Measurements from ENCODE around the gene EPB41L3. TPM values are rescaled to one million over a fixed set of nuclear protein-coding genes. Genes with fewer than 3 reads are reported as not detected.

The EPB41L3 gene
- polyA plus RNA-seq, 1 donor from 2014 or later = 19.6 TPM

DNA sequence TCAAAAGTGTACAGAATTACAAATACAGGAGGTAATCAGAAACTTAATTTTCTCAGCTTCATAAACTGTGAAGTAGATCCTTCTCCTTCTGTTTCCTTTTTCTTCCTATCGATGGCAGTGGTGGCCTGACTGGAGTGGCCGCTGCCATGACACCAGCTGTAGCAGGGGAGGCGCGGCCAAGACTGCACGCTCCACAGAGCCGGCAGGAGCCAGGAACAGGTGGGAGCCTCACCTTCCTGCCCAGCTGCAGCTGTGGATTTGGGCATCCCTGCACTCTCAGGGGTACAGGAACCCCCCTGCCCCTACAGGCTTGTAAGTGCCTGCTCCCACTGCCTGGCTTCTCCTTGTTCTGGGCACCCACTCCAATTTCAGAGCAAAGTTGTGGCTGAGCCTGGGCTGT, 76.1 kb downstream of the EPB41L3 start:
- H3K9ac ChIP-seq (ENCODE audit: low read length) = no peak overlapping the region

DNA sequence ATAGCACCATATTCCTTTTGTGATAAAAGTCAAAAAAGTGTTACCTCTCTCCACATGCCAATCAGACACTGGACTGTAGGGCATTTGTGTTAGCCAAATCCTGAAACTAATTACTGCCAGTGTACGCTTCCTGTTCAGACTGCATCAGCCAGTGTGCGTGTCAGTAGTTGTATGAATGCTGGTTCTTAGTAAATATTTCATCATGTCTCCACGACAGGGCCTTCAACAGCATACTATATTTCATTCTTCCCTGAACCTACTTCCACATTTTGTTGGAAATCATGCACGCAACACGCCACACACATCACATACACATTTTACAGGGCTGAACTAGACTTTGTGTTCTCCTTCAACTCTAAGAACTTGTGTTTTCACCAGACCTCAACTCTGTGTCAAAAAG, 77.5 kb downstream of the EPB41L3 start:
- Histone ChIP-seq H4K20me1 (ENCODE audit: insufficient read depth) (no peaks in the 10 kb centered on the region), H2AFZ (ENCODE audit: low read depth, low read length) (no peak overlapping the region), H3K9me3 (ENCODE audit: low read length) (no peaks in the 10 kb centered on the region), H3K36me3 (ENCODE audit: insufficient read depth, low read length) (no peaks in the 10 kb centered on the region), H3K27me3 (ENCODE audit: insufficient read depth, low read depth, low read length) (no peaks in the 10 kb centered on the region), H3K27ac (ENCODE audit: low read length) (no peak overlapping the region), H3K9me2 (ENCODE audit: insufficient read depth, low read length) (no peaks in the 10 kb centered on the region), H3F3A (ENCODE audit: insufficient read depth, low read length, poor library complexity, severe bottlenecking) (no peaks in the 10 kb centered on the region), H3K9ac (ENCODE audit: low read length) (no peak overlapping the region), H3K4me2 (ENCODE audit: low read length) (no peak overlapping the region), H3K79me2 (replicated peaks; ENCODE audit: insufficient read depth, low read length) (no peaks in the 10 kb centered on the region), H3K4me3 (ENCODE audit: low read length) (no peak overlapping the region)
- no peak for TF ChIP-seq EZH2 (IDR thresholded peaks at IDR 0.05; ENCODE audit: borderline replicate concordance, insufficient read depth, low read length, poor library complexity, severe bottlenecking)
- no peak for TF ChIP-seq TAF1 (IDR thresholded peaks at IDR 0.05; ENCODE audit: low read depth)
- no peak for TF ChIP-seq POLR2AphosphoS5 (IDR thresholded peaks at IDR 0.05)
- TF ChIP-seq MXI1 (conservative IDR thresholded peaks at IDR 0.05; ENCODE audit: poor library complexity, severe bottlenecking) = no peak
- TF ChIP-seq, protein P1, sequence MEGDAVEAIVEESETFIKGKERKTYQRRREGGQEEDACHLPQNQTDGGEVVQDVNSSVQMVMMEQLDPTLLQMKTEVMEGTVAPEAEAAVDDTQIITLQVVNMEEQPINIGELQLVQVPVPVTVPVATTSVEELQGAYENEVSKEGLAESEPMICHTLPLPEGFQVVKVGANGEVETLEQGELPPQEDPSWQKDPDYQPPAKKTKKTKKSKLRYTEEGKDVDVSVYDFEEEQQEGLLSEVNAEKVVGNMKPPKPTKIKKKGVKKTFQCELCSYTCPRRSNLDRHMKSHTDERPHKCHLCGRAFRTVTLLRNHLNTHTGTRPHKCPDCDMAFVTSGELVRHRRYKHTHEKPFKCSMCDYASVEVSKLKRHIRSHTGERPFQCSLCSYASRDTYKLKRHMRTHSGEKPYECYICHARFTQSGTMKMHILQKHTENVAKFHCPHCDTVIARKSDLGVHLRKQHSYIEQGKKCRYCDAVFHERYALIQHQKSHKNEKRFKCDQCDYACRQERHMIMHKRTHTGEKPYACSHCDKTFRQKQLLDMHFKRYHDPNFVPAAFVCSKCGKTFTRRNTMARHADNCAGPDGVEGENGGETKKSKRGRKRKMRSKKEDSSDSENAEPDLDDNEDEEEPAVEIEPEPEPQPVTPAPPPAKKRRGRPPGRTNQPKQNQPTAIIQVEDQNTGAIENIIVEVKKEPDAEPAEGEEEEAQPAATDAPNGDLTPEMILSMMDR (IDR thresholded peaks at IDR 0.05; ENCODE audit: poor library complexity, severe bottlenecking) = no peak
- TF ChIP-seq EP300 (conservative IDR thresholded peaks at IDR 0.05; ENCODE audit: poor library complexity, severe bottlenecking) = no peak
- TF ChIP-seq RAD21 (conservative IDR thresholded peaks at IDR 0.05) = no peak
- no peak for TF ChIP-seq SMC3 (conservative IDR thresholded peaks at IDR 0.05; ENCODE audit: poor library complexity)
- TF ChIP-seq REST (IDR thresholded peaks at IDR 0.05; ENCODE audit: borderline replicate concordance) = no peak

More for the DNA sequence above, 76.1 kb downstream of the EPB41L3 start:
- Histone ChIP-seq H3K4me2 (ENCODE audit: low read length) (no peak overlapping the region), H2AFZ (ENCODE audit: low read depth, low read length) (no peak overlapping the region), H3K36me3 (ENCODE audit: insufficient read depth, low read length) (no peaks in the 10 kb centered on the region), H3K27ac (ENCODE audit: low read length) (no peak overlapping the region), H3K79me2 (replicated peaks; ENCODE audit: insufficient read depth, low read length) (no peaks in the 10 kb centered on the region), H3K27me3 (ENCODE audit: insufficient read depth, low read depth, low read length) (no peaks in the 10 kb centered on the region), H3F3A (ENCODE audit: insufficient read depth, low read length, poor library complexity, severe bottlenecking) (no peaks in the 10 kb centered on the region), H3K4me3 (ENCODE audit: low read length) (no peak overlapping the region), H4K20me1 (ENCODE audit: insufficient read depth) (no peaks in the 10 kb centered on the region), H3K9me2 (ENCODE audit: insufficient read depth, low read length) (no peaks in the 10 kb centered on the region), H3K9me3 (ENCODE audit: low read length) (no peaks in the 10 kb centered on the region)
- TF ChIP-seq, protein P1 (IDR thresholded peaks at IDR 0.05; ENCODE audit: poor library complexity, severe bottlenecking) = no peak
- no peak for TF ChIP-seq EZH2 (IDR thresholded peaks at IDR 0.05; ENCODE audit: borderline replicate concordance, insufficient read depth, low read length, poor library complexity, severe bottlenecking)
- TF ChIP-seq RAD21 (conservative IDR thresholded peaks at IDR 0.05) = no peak

Measured in neural cell (in vitro differentiated cells).